Upper lobe of left lung (tissue), 6 donors: ENCODE results near the gene SAP30BP. TPM values are rescaled to one million over a fixed set of nuclear protein-coding genes. Genes with fewer than 3 reads are reported as not detected.
A peak's percentile ranks its signal among the peaks of the same experiment; 100 is the strongest.

Source experiments
- ATAC-seq, 2 donors: fragments of 200-7000 bp; cut with Tn5 transposase; one replicate each; pipeline ENCODE4 v1.9.1; 2022; ENCODE audit warnings: mild to moderate bottlenecking in 2 of 2, moderate library complexity in 2 of 2; ENCODE audit not compliant: low FRiP score in 2 of 2
- DNase-seq, 2 donors: peaks; one replicate each; pipeline ENCODE4 v3.0.0-alpha.2; 2019 to 2020
- H3K27ac ChIP-seq, 4 donors: fragments of 200-600 bp; sonication (generic); one replicate each; pipeline ENCODE4 v1.5.1; 2016 to 2019
- H3K27me3 ChIP-seq, 4 donors: fragments of 200-600 bp; sonication (generic); one replicate each; pipeline ENCODE4 v1.5.1; 2017 to 2019
- H3K36me3 ChIP-seq, 4 donors: fragments of 200-600 bp; sonication (generic); one replicate each; pipeline ENCODE4 v1.5.1; 2016 to 2019
- H3K4me1 ChIP-seq, 4 donors: fragments of 200-600 bp; sonication (generic); one replicate each; pipeline ENCODE4 v1.5.1; 2018 to 2019
- H3K4me3 ChIP-seq, 4 donors: fragments of 200-600 bp; sonication (generic); one replicate each; pipeline ENCODE4 v1.5.1; 2017 to 2019; ENCODE audit warnings: mild to moderate bottlenecking in 2 of 4, moderate library complexity in 1 of 4
- H3K9me3 ChIP-seq, 4 donors: fragments of 200-600 bp; sonication (generic); one replicate each; pipeline ENCODE4 v1.5.1; 2018 to 2019
- CTCF ChIP-seq, 6 experiments: fragments of 450-650 bp in 4 of 6; fragments of 200-600 bp in 2 of 6; sonication (generic) in 2 of 6; IDR thresholded peaks; one replicate each; pipeline ENCODE4 v1.5.1; 2016 to 2019; ENCODE audit warnings: antibody characterized with exemption in 6 of 6
- EP300 ChIP-seq, 4 donors: sonication (generic); formaldehyde crosslinking; IDR thresholded peaks; one replicate each; pipeline ENCODE4 v1.5.1; 2017; ENCODE audit warnings: antibody characterized with exemption in 4 of 4, control low read depth in 2 of 4
- POLR2A ChIP-seq, 4 donors: fragments of 450-650 bp; IDR thresholded peaks; one replicate each; pipeline ENCODE4 v1.5.1; 2016 to 2017; ENCODE audit warnings: antibody characterized with exemption in 4 of 4, mild to moderate bottlenecking in 2 of 4
- POLR2AphosphoS5 ChIP-seq, 2 donors: sonication (generic); formaldehyde crosslinking; IDR thresholded peaks; one replicate each; pipeline ENCODE4 v1.5.1; 2017; ENCODE audit warnings: antibody characterized with exemption in 2 of 2
- WGBS, 2 donors: methylation state at CpG; one replicate each; pipeline ENCODE4 v1.1.5; 2017 to 2018; 5-methylcytosine and 5-hydroxymethylcytosine counted together
- total RNA-seq, 6 donors: library from RNA; depleted of rRNA in 4 of 6; stranded (reverse); fragments of >200 nt in 4 of 6; gene quantifications; one replicate each; pipeline versions ENCODE4 v1.1.0 to v1.2.1, GENCODE V29; 2016 to 2021
- donor health status: DM: no; HTN: no; CAD: no; lungs with moderate emphysema.
- donor health status: DM: no; HTN: yes; CAD: no; lungs with severe emphysema.

The SAP30BP gene
- total RNA-seq, 6 donors from 2014 or later, result 64.1 to 125 (median 80.8) TPM

- DNase-seq (no peak), ATAC-seq (no peak)
- TF ChIP-seq EP300 (IDR thresholded peaks at IDR 0.05) (no peak), POLR2AphosphoS5 (IDR thresholded peaks at IDR 0.05) (no peak), CTCF (IDR thresholded peaks at IDR 0.05) (no peak), POLR2A (IDR thresholded peaks at IDR 0.05) (no peak)
- H3K9me3 ChIP-seq, result no peaks in the 10 kb centered on the region
- H3K4me3 ChIP-seq, result peak overlapping the region in 3 of 4 donors; percentile 40 to 55 (median 54)
- 78 to 79% methylated on average over 14 to 19 of the region's 19 CpGs for WGBS, 2 donors
- H3K27ac ChIP-seq, result peak overlapping the region in 1 of 4 donors; percentile 76
- peaks cover 14 to 33% (median 24%) of the 10 kb centered on the region in 4 donors for H3K4me1 ChIP-seq
- H3K36me3 ChIP-seq, result peaks cover 0 to 39% (median 5%) of the 10 kb centered on the region in 4 donors
- no peaks in the 10 kb centered on the region for H3K27me3 ChIP-seq
Observed at GRCh38 chr17:75752802-75753513, 85.8 kb downstream of the SAP30BP start.

GRCh38 chr17:75753514-75754377 lies 86.6 kb downstream of the SAP30BP start:
- no peaks in the 10 kb centered on the region for H3K9me3 ChIP-seq
- WGBS, 2 donors, result 41 to 67% methylated on average over 6 to 18 of the region's 76 CpGs
- peaks cover 14 to 33% (median 24%) of the 10 kb centered on the region in 4 donors for H3K4me1 ChIP-seq
- peak; percentile 54 to 87 (median 78) for TF ChIP-seq CTCF (IDR thresholded peaks at IDR 0.05)
- no peak for TF ChIP-seq POLR2AphosphoS5 (IDR thresholded peaks at IDR 0.05)
- TF ChIP-seq POLR2A (IDR thresholded peaks at IDR 0.05), result peak in 1 of 4 donors; percentile 33
- TF ChIP-seq EP300 (IDR thresholded peaks at IDR 0.05), result no peak
- no peaks in the 10 kb centered on the region for H3K27me3 ChIP-seq
- peak overlapping the region in 3 of 4 donors; percentile 40 to 55 (median 54) for H3K4me3 ChIP-seq
- peak; percentile 77 to 95 for DNase-seq
- peak in 1 of 2 donors; percentile 88 for ATAC-seq
- peak overlapping the region in 2 of 4 donors; percentile 61 to 76 for H3K27ac ChIP-seq
- H3K36me3 ChIP-seq, result peaks cover 0 to 46% (median 11%) of the 10 kb centered on the region in 4 donors

GRCh38 chr17:75754378-75755204 lies 87.5 kb downstream of the SAP30BP start:
- peak overlapping the region in 2 of 4 donors; percentile 61 to 76 for H3K27ac ChIP-seq
- ATAC-seq (no peak), DNase-seq (no peak)
- H3K4me1 ChIP-seq, result peaks cover 14 to 30% (median 22%) of the 10 kb centered on the region in 4 donors
- H3K27me3 ChIP-seq, result no peaks in the 10 kb centered on the region
- no peak for TF ChIP-seq POLR2A (IDR thresholded peaks at IDR 0.05)
- peaks cover 3 to 52% (median 15%) of the 10 kb centered on the region in 4 donors for H3K36me3 ChIP-seq
- peak overlapping the region in 2 of 4 donors; percentile 54 to 55 for H3K4me3 ChIP-seq
- no peaks in the 10 kb centered on the region for H3K9me3 ChIP-seq
- 82 to 83% methylated on average over 22 to 26 of the region's 27 CpGs for WGBS, 2 donors

GRCh38 chr17:75755205-75755901 lies 88.2 kb downstream of the SAP30BP start:
- DNase-seq (peak in 1 of 2 donors; percentile 85), ATAC-seq (no peak)
- Histone ChIP-seq H3K4me1 (peaks cover 14 to 23% (median 19%) of the 10 kb centered on the region in 4 donors), H3K9me3 (no peaks in the 10 kb centered on the region), H3K4me3 (no peak overlapping the region), H3K36me3 (peaks cover 3 to 51% (median 15%) of the 10 kb centered on the region in 4 donors), H3K27ac (no peak overlapping the region), H3K27me3 (no peaks in the 10 kb centered on the region)
- TF ChIP-seq POLR2AphosphoS5 (IDR thresholded peaks at IDR 0.05) (no peak), EP300 (IDR thresholded peaks at IDR 0.05) (no peak), CTCF (IDR thresholded peaks at IDR 0.05) (no peak), POLR2A (IDR thresholded peaks at IDR 0.05) (no peak)
- 83 to 86% methylated on average over 6 to 20 of the region's 20 CpGs for WGBS, 2 donors
